ENCODE data around the gene MACROD2.

- TF ChIP-seq CTCF (IDR thresholded peaks at IDR 0.05; ENCODE audit: insufficient read depth, low read length, poor library complexity, severe bottlenecking): no peak
- TF ChIP-seq EZH2phosphoT487 (conservative IDR thresholded peaks at IDR 0.05; ENCODE audit: low read length): no peak
Measured at GRCh38 chr20:15319439-15319838, 1324.1 kb downstream of the MACROD2 start.
